ENCODE measurements around the gene FAM237B. TPM values are rescaled to one million over a fixed set of nuclear protein-coding genes. Genes with fewer than 3 reads are reported as not detected.

Gene FAM237B
- total and polyA plus RNA-seq, 2 donors (not counting 1 experiment from before 2014, with no cell fraction given) = not detected

GRCh38 chr7:90288154-90288553 lies 33.0 kb downstream of the FAM237B start:
- Histone ChIP-seq H3K4me2 (ENCODE audit: extremely low read depth, insufficient read depth, low read length) (no peak overlapping the region), H3K9me3 (ENCODE audit: control insufficient read depth, insufficient read depth, low read depth, low read length) (no peaks in the 10 kb centered on the region), H3K36me3 (ENCODE audit: control insufficient read depth, insufficient read depth, low read length) (no peaks in the 10 kb centered on the region), H3K27me3 (ENCODE audit: control insufficient read depth, insufficient read depth, low read length) (no peaks in the 10 kb centered on the region), H3K9ac (ENCODE audit: insufficient read depth, low read length) (no peak overlapping the region), H3K4me1 (ENCODE audit: control insufficient read depth, extremely low read depth, insufficient read depth, low read length) (no peaks in the 10 kb centered on the region), H4K20me1 (ENCODE audit: control insufficient read depth, extremely low read depth, insufficient read depth, low read length) (no peaks in the 10 kb centered on the region), H2AFZ (ENCODE audit: low read length) (no peak overlapping the region), H3K79me2 (ENCODE audit: control insufficient read depth, insufficient read depth, low read length) (no peaks in the 10 kb centered on the region), H3K27ac (ENCODE audit: insufficient read depth, low read length) (no peak overlapping the region), H3K4me3 (replicated peaks in 1 of 4; ENCODE audit: control extremely low read depth in 1 of 4, insufficient read depth in 1 of 4, low read depth in 3 of 4, low read length in 4 of 4) (no peak overlapping the region)
- DNase-seq (ENCODE audit: low read depth in 2 of 2) = no peak
- no peak for TF ChIP-seq CTCF (conservative IDR thresholded peaks at IDR 0.05 in 1 of 2, IDR thresholded peaks at IDR 0.05 in 1 of 2; ENCODE audit: low read depth in 1 of 2, low read length in 2 of 2)
- no peak for TF ChIP-seq EZH2 (IDR thresholded peaks at IDR 0.05; ENCODE audit: low read length, missing control alignments)

GRCh38 chr7:90276033-90276728 lies 44.9 kb downstream of the FAM237B start:
- TF ChIP-seq EZH2 (IDR thresholded peaks at IDR 0.05; ENCODE audit: low read length, missing control alignments) (no peak), CTCF (conservative IDR thresholded peaks at IDR 0.05 in 1 of 2, IDR thresholded peaks at IDR 0.05 in 1 of 2; ENCODE audit: low read depth in 1 of 2, low read length in 2 of 2) (no peak)
- Histone ChIP-seq H3K27ac (ENCODE audit: insufficient read depth, low read length) (no peak overlapping the region), H4K20me1 (ENCODE audit: control insufficient read depth, extremely low read depth, insufficient read depth, low read length) (no peaks in the 10 kb centered on the region), H3K4me1 (ENCODE audit: control insufficient read depth, extremely low read depth, insufficient read depth, low read length) (peaks cover 9% of the 10 kb centered on the region), H3K36me3 (ENCODE audit: control insufficient read depth, insufficient read depth, low read length) (no peaks in the 10 kb centered on the region), H3K4me3 (replicated peaks in 1 of 4; ENCODE audit: control extremely low read depth in 1 of 4, insufficient read depth in 1 of 4, low read depth in 3 of 4, low read length in 4 of 4) (no peak overlapping the region), H3K9ac (ENCODE audit: insufficient read depth, low read length) (no peak overlapping the region), H3K27me3 (ENCODE audit: control insufficient read depth, insufficient read depth, low read length) (no peaks in the 10 kb centered on the region), H2AFZ (ENCODE audit: low read length) (no peak overlapping the region), H3K9me3 (ENCODE audit: control insufficient read depth, insufficient read depth, low read depth, low read length) (no peaks in the 10 kb centered on the region), H3K79me2 (ENCODE audit: control insufficient read depth, insufficient read depth, low read length) (no peaks in the 10 kb centered on the region), H3K4me2 (ENCODE audit: extremely low read depth, insufficient read depth, low read length) (no peak overlapping the region)
- no peak for DNase-seq (ENCODE audit: low read depth in 2 of 2)

GRCh38 chr7:90274161-90274560 lies 46.9 kb downstream of the FAM237B start:
- TF ChIP-seq CTCF (conservative IDR thresholded peaks at IDR 0.05 in 1 of 2, IDR thresholded peaks at IDR 0.05 in 1 of 2; ENCODE audit: low read depth in 1 of 2, low read length in 2 of 2) (no peak), EZH2 (IDR thresholded peaks at IDR 0.05; ENCODE audit: low read length, missing control alignments) (no peak)
- peaks cover 14% of the 10 kb centered on the region for H3K4me1 ChIP-seq (ENCODE audit: control insufficient read depth, extremely low read depth, insufficient read depth, low read length)
- no peaks in the 10 kb centered on the region for H3K79me2 ChIP-seq (ENCODE audit: control insufficient read depth, insufficient read depth, low read length)
- H4K20me1 ChIP-seq (ENCODE audit: control insufficient read depth, extremely low read depth, insufficient read depth, low read length) = no peaks in the 10 kb centered on the region
- DNase-seq (ENCODE audit: low read depth in 2 of 2) = no peak
- no peaks in the 10 kb centered on the region for H3K27me3 ChIP-seq (ENCODE audit: control insufficient read depth, insufficient read depth, low read length)
- H3K9ac ChIP-seq (ENCODE audit: insufficient read depth, low read length) = no peak overlapping the region
- no peak overlapping the region for H2AFZ ChIP-seq (ENCODE audit: low read length)
- H3K4me3 ChIP-seq (replicated peaks in 1 of 4; ENCODE audit: control extremely low read depth in 1 of 4, insufficient read depth in 1 of 4, low read depth in 3 of 4, low read length in 4 of 4) = no peak overlapping the region
- no peaks in the 10 kb centered on the region for H3K9me3 ChIP-seq (ENCODE audit: control insufficient read depth, insufficient read depth, low read depth, low read length)
- no peak overlapping the region for H3K4me2 ChIP-seq (ENCODE audit: extremely low read depth, insufficient read depth, low read length)
- H3K36me3 ChIP-seq (ENCODE audit: control insufficient read depth, insufficient read depth, low read length) = no peaks in the 10 kb centered on the region
- no peak overlapping the region for H3K27ac ChIP-seq (ENCODE audit: insufficient read depth, low read length)
